SK-N-SH (cell line): ENCODE results near the gene AADAT. TPM values are rescaled to one million over a fixed set of nuclear protein-coding genes. Genes with fewer than 3 reads are reported as not detected.

ENCODE experiments used
- CTCF ChIA-PET: fragments of 300-600, 350-600 bp; formaldehyde crosslinking; extraction: SDS; loops from one replicate; lab custom pipeline; 2021; lab: Yijun Ruan, JAX
- POLR2A ChIA-PET: fragments of 350-600 bp; sonication (Branson Sonifier 250); formaldehyde crosslinking; extraction: SDS; loops from one replicate; lab custom pipeline; 2020; ENCODE audit warnings: antibody characterized with exemption, inconsistent platforms; lab: Yijun Ruan, JAX
- DNase-seq: peaks from one replicate; pipeline ENCODE4 v3.0.0; 2012
- H2AFZ ChIP-seq: fragments of 200-600 bp; sonication (generic); 2 replicates; pipeline ENCODE4 v1.8.1; 2016; ENCODE audit warnings: antibody characterized with exemption, mild to moderate bottlenecking, low read depth
- H3F3A ChIP-seq: fragments of 200-600 bp; sonication (generic); replicated peaks from 2 replicates; pipeline ENCODE3; 2016; ENCODE audit warnings: antibody characterized with exemption, mild to moderate bottlenecking; ENCODE audit not compliant: insufficient read depth
- H3K27ac ChIP-seq, 2 experiments: fragments of 200-500 bp in 1 of 2; fragments of 200-600 bp in 1 of 2; sonication (Bioruptor generic) in 1 of 2; sonication (generic), shearing (Covaris generic) in 1 of 2; 2 replicates each; pipeline versions ENCODE4 v1.5.1 to v1.6.1; 2014 to 2016; ENCODE audit warnings: low read depth in 2 of 2, inconsistent platforms in 1 of 2, low read length in 1 of 2, mild to moderate bottlenecking in 1 of 2, mixed read lengths in 1 of 2
- H3K27me3 ChIP-seq: fragments of 200-600 bp; sonication (generic), shearing (Covaris generic); 2 replicates; pipeline ENCODE4 v1.6.1; 2016; ENCODE audit warnings: mixed run types; ENCODE audit not compliant: insufficient read depth
- H3K36me3 ChIP-seq, 2 experiments: fragments of 200-500 bp in 1 of 2; fragments of 200-600 bp in 1 of 2; sonication (Bioruptor generic) in 1 of 2; sonication (generic) in 1 of 2; replicated peaks in 1 of 2; 2 replicates each; pipeline versions ENCODE3 to v1.5.1; 2014 to 2016; ENCODE audit warnings: low read length in 1 of 2, mild to moderate bottlenecking in 1 of 2; ENCODE audit not compliant: insufficient read depth in 2 of 2, control insufficient read depth in 1 of 2
- H3K4me1 ChIP-seq, 2 experiments: fragments of 200-500 bp in 1 of 2; fragments of 200-600 bp in 1 of 2; sonication (Bioruptor generic) in 1 of 2; sonication (generic), shearing (Covaris generic) in 1 of 2; 2 replicates each; pipeline versions ENCODE4 v1.5.1 to v1.6.1; 2014 to 2016; ENCODE audit warnings: low read depth in 1 of 2, low read length in 1 of 2, mixed run types in 1 of 2; ENCODE audit not compliant: insufficient read depth in 2 of 2, control insufficient read depth in 1 of 2
- H3K4me2 ChIP-seq: fragments of 200-600 bp; sonication (generic), shearing (Covaris generic); 2 replicates; pipeline ENCODE4 v1.6.1; 2017; ENCODE audit warnings: mixed run types
- H3K4me3 ChIP-seq, 2 experiments: fragments of 200-500 bp in 1 of 2; fragments of 200-600 bp in 1 of 2; sonication (Bioruptor generic) in 1 of 2; sonication (generic), shearing (Covaris generic) in 1 of 2; 2 replicates each; pipeline versions ENCODE4 v1.5.1 to v1.8.1; 2014 to 2016; ENCODE audit warnings: low read depth in 2 of 2, inconsistent platforms in 1 of 2, low read length in 1 of 2, mild to moderate bottlenecking in 1 of 2, mixed read lengths in 1 of 2, moderate library complexity in 1 of 2
- H3K79me2 ChIP-seq: fragments of 200-600 bp; sonication (generic); 2 replicates; pipeline ENCODE4 v1.8.1; 2017; ENCODE audit warnings: mild to moderate bottlenecking; ENCODE audit not compliant: insufficient read depth
- H3K9ac ChIP-seq: fragments of 200-600 bp; sonication (generic); 2 replicates; pipeline ENCODE4 v1.6.1; 2017; ENCODE audit warnings: mixed run types
- H3K9me2 ChIP-seq: fragments of 200-600 bp; sonication (generic); 2 replicates; pipeline ENCODE4 v1.6.1; 2017; ENCODE audit warnings: mixed run types
- H3K9me3 ChIP-seq: fragments of 200-600 bp; sonication (generic); 2 replicates; pipeline ENCODE4 v1.6.1; 2017; ENCODE audit warnings: mixed run types, mild to moderate bottlenecking, moderate library complexity
- H4K20me1 ChIP-seq: fragments of 200-600 bp; sonication (generic); 2 replicates; pipeline ENCODE4 v1.6.1; 2017; ENCODE audit warnings: mild to moderate bottlenecking, mixed run types; ENCODE audit not compliant: insufficient read depth
- EP300 ChIP-seq, 2 experiments: IDR thresholded peaks; 2 replicates each; pipeline versions ENCODE4 v1.4.0 to v1.6.1; 2012; ENCODE audit warnings: borderline replicate concordance in 1 of 2, low read depth in 1 of 2, low read length in 1 of 2
- EZH2phosphoT487 ChIP-seq: fragments of 200-600 bp; sonication (generic); IDR thresholded peaks from 2 replicates; pipeline ENCODE4 v1.6.1; 2017; ENCODE audit warnings: low read depth, mixed run types, mild to moderate bottlenecking, antibody characterized with exemption, moderate library complexity, borderline replicate concordance
- FOSL2 ChIP-seq: IDR thresholded peaks from 2 replicates; pipeline ENCODE4 v1.4.0; 2012; ENCODE audit warnings: low read depth, mild to moderate bottlenecking, moderate library complexity, borderline replicate concordance
- FOXJ3 ChIP-seq: sonication (generic); formaldehyde crosslinking; IDR thresholded peaks from 2 replicates; pipeline ENCODE4 v1.5.1; 2020; ENCODE audit warnings: mild to moderate bottlenecking, missing genetic modification reagents
- IRF3 ChIP-seq: fragments of 150-350 bp; IDR thresholded peaks from 2 replicates; pipeline ENCODE4 v1.6.1; 2016; ENCODE audit warnings: mild to moderate bottlenecking, low read depth, low read length
- JUND ChIP-seq: IDR thresholded peaks from 2 replicates; pipeline ENCODE4 v1.4.0; 2012
- NRF1 ChIP-seq: IDR thresholded peaks from 2 replicates; pipeline ENCODE4 v1.6.1; 2012; ENCODE audit warnings: low read depth, mild to moderate bottlenecking, low read length
- RAD21 ChIP-seq: IDR thresholded peaks from 2 replicates; pipeline ENCODE4 v1.6.1; 2012; ENCODE audit warnings: mild to moderate bottlenecking, low read length
- SIN3A ChIP-seq: IDR thresholded peaks from 2 replicates; pipeline ENCODE4 v1.6.1; 2012; ENCODE audit warnings: low read depth, mild to moderate bottlenecking, low read length, moderate library complexity, borderline replicate concordance
- SMC3 ChIP-seq: IDR thresholded peaks from 2 replicates; pipeline ENCODE4 v1.6.1; 2012; ENCODE audit warnings: low read depth, low read length, improper control_type of control experiment
- USF2 ChIP-seq: fragments of 150-350 bp; IDR thresholded peaks from 2 replicates; pipeline ENCODE4 v1.6.1; 2017; ENCODE audit warnings: antibody characterized with exemption, low read length, low read depth, borderline replicate concordance
- YY1 ChIP-seq: IDR thresholded peaks from 2 replicates; pipeline ENCODE4 v1.4.0; 2012; ENCODE audit warnings: low read depth, mild to moderate bottlenecking
- ZBTB33 ChIP-seq: IDR thresholded peaks from 2 replicates; pipeline ENCODE4 v1.4.0; 2012; ENCODE audit warnings: low read depth, borderline replicate concordance
- WGBS: methylation state at CpG from one replicate; pipeline ENCODE4 v1.1.6; 2017; ENCODE audit warnings: low lambda C conversion rate; 5-methylcytosine and 5-hydroxymethylcytosine counted together
- polyA plus RNA-seq, 3 experiments: library from polyadenylated mRNA; depleted of rRNA; stranded (reverse); fragments of >200 nt; gene quantifications; 2 replicates each; pipeline ENCODE4 v1.2.3, GENCODE V29; 2012

The AADAT gene
- polyA plus RNA-seq, 1 of the 3 experiments (the other 2 are of a cell fraction) = 12.5 TPM

- Histone ChIP-seq H3K4me3 (no peak overlapping the region), H3K4me1 (no peaks in the 10 kb centered on the region), H3K27me3 (no peaks in the 10 kb centered on the region), H3K36me3 (no peaks in the 10 kb centered on the region), H4K20me1 (no peaks in the 10 kb centered on the region), H3K9ac (no peak overlapping the region), H3K27ac (no peak overlapping the region), H3K9me2 (no peaks in the 10 kb centered on the region), H3K9me3 (no peaks in the 10 kb centered on the region), H3K79me2 (no peaks in the 10 kb centered on the region), H2AFZ (no peak overlapping the region; the same call in 1 of the 2 replicates), H3K4me2 (no peak overlapping the region), H3F3A (peaks cover 4% of the 10 kb centered on the region)
- ChIA-PET POLR2A (no interaction called here), CTCF (interaction anchor here (0.6 to 2.4 kb wide), 9 partner anchors 9 to 452 kb away, joined by 3 to 9 read pairs (median 3); no protein-coding TSS in a partner anchor)
- DNase-seq = no peak
- WGBS = 16% methylated on average over 3 of the region's 3 CpGs
- TF ChIP-seq YY1 (no peak), IRF3 (no peak), EP300 (IDR thresholded peaks at IDR 0.05; ENCODE audit: borderline replicate concordance in 1 of 2, low read depth in 1 of 2, low read length in 1 of 2) (no peak), FOSL2 (no peak), NRF1 (no peak), ZBTB33 (no peak), JUND (no peak), SIN3A (no peak), RAD21 (no peak)
These were observed 48.2 kb upstream of the AADAT start for GRCh38 chr4:170137927-170138326.

GRCh38 chr4:170137466-170137865 is 47.7 kb upstream of the AADAT start:
- H3K9me3 ChIP-seq = no peaks in the 10 kb centered on the region
- POLR2A ChIA-PET = no interaction called here
- DNase-seq = no peak
- H3K27ac ChIP-seq = no peak overlapping the region
- H3K4me3 ChIP-seq = no peak overlapping the region
- no peak overlapping the region for H3K9ac ChIP-seq
- H3K9me2 ChIP-seq = no peaks in the 10 kb centered on the region
- H3F3A ChIP-seq = peaks cover 4% of the 10 kb centered on the region
- 23% methylated on average over 5 of the region's 5 CpGs for WGBS
- TF ChIP-seq USF2 (no peak), EZH2phosphoT487 (no peak), FOXJ3 (CRISPR knock-in tag) (no peak), SMC3 (no peak), SIN3A (no peak), ZBTB33 (no peak)
- TF ChIP-seq, all 33 proteins: peak for 0
- H3K4me1 ChIP-seq = no peaks in the 10 kb centered on the region
- no peaks in the 10 kb centered on the region for H4K20me1 ChIP-seq
- no peaks in the 10 kb centered on the region for H3K36me3 ChIP-seq
- no peak overlapping the region for H3K4me2 ChIP-seq
- H3K79me2 ChIP-seq = no peaks in the 10 kb centered on the region
- CTCF ChIA-PET = interaction anchor here (0.8 to 2.4 kb wide), 8 partner anchors 9 to 452 kb away, joined by 3 to 9 read pairs (median 4); no protein-coding TSS in a partner anchor
- H2AFZ ChIP-seq = no peak overlapping the region
- H3K27me3 ChIP-seq = no peaks in the 10 kb centered on the region
